ENCODE measurements around the gene OXER1.
"Not testable (repeated sequence)": the region's sequence is repeated elsewhere in the genome, so short reads cannot be mapped to it uniquely, and the experiment has no call there.

OXER1 gene

GRCh38 chr2:42752314-42752713 lies 11.6 kb downstream of the OXER1 start:
- no peak for DNase-seq (ENCODE audit: low read depth in 2 of 2)

DNA sequence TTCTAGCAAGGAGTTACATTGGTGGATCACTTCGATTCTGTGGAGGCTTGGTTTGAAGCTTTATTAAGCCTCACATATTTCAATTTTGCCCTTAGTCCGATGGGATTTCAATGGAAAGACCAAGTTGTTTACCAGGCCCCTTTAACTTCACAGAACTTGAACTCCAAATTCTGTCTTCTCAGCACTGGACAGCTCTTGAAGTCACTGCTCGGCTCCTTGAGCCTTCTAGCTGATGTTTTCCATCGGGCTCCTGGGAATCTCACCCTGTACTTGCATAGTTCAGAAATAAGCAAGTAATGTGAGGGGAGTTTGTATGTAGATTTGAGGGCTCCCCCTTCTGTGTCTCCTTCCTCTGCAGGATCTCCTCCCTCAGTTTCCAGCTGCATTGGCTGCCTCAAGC lies 15.1 kb downstream of the OXER1 start:
- no peak for DNase-seq (ENCODE audit: low read depth in 2 of 2)

GRCh38 chr2:42747422-42747821 lies 16.5 kb downstream of the OXER1 start:
- DNase-seq (ENCODE audit: low read depth in 2 of 2) = no peak

GRCh38 chr2:42744545-42745082 lies 19.3 kb downstream of the OXER1 start:
- DNase-seq (ENCODE audit: low read depth in 2 of 2) = no peak

DNA sequence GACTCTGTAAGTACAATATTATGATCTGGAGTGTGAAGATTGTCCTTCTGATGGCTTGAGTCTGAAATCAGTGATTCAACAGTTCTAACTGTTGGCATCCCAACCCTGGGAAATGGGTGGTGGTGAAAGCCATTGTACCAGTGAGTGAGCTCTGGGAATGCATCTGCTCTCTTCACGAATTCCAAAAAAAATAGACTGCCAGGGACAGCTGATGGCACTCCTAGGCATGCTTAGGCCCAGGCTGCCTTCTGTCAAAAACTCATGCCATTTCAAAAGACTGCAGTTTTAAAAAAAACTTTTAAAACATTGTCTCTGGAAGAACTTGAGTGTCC lies 20.3 kb downstream of the OXER1 start:
- no peak for DNase-seq (ENCODE audit: low read depth in 2 of 2)

GRCh38 chr2:42742740-42743658 lies 20.9 kb downstream of the OXER1 start:
- DNase-seq (ENCODE audit: low read depth in 2 of 2) = no peak

- DNase-seq (ENCODE audit: low read depth in 2 of 2) = no peak
These were observed 22.8 kb downstream of the OXER1 start for GRCh38 chr2:42741140-42741539.

DNA sequence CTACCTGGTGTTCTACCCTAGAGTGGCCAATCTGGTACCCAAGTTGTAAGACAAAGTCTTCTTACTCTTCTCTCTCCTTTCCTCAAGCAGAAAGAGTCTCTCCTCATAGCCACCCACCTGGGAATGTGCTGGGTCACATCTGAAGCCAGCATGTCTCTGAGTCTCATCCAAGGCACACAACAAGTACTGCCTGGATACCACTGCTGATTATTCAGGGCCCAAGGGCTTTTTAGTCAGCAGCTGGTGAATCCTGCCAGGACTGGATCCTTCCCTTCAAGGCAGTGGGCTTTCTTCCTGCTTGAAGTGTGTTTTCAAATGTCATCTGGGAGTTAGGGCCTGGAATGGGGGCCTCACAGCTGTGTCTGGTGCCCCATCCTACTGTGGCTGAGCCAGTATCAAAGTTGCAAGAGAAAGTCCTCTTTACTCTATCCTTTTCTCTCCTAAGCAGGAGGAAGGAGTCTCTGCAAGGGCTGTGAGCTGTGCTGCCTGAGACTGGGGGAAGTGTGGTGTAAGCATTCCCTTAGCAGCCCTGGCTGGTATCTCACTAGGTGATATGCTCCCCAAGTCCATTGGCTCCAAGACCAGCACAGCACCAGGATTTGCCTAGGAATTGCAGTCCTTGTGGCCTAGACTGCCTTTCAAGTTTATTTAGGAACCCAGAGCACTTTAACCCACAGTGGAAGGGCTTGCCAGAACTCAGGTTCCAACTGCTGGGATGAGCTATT lies 27.2 kb downstream of the OXER1 start:
- DNase-seq (ENCODE audit: low read depth in 2 of 2) = no peak

DNA sequence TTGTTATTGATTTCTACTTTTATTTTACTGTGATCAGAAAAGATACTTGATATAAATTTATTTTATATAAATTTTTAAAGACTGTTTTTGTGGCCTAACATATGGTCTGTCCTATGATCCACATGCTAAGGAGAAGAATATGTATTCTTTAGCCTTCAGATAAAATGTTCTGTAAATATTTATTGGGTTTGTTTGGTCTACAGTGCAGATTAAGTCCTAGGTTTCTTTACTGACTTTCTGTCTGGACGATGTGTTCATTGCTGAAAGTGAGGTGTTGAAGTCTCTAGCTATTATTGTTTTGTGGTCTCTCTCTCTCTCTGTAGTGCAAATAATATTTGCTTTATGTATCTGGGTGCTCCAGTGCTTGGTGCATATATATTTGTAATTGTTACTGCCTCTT lies 30.1 kb downstream of the OXER1 start:
- no peak for DNase-seq (ENCODE audit: low read depth in 2 of 2)

GRCh38 chr2:42731316-42731715 lies 32.6 kb downstream of the OXER1 start:
- not testable (repeated sequence) for DNase-seq (ENCODE audit: low read depth in 2 of 2)

GRCh38 chr2:42726680-42727079 lies 37.3 kb downstream of the OXER1 start:
- DNase-seq (ENCODE audit: low read depth in 2 of 2) = no peak

GRCh38 chr2:42725657-42726056 lies 38.3 kb downstream of the OXER1 start:
- no peak for DNase-seq (ENCODE audit: low read depth in 2 of 2)

- DNase-seq (ENCODE audit: low read depth in 2 of 2) = no peak
These were observed 39.0 kb downstream of the OXER1 start for GRCh38 chr2:42724886-42725285.

DNA sequence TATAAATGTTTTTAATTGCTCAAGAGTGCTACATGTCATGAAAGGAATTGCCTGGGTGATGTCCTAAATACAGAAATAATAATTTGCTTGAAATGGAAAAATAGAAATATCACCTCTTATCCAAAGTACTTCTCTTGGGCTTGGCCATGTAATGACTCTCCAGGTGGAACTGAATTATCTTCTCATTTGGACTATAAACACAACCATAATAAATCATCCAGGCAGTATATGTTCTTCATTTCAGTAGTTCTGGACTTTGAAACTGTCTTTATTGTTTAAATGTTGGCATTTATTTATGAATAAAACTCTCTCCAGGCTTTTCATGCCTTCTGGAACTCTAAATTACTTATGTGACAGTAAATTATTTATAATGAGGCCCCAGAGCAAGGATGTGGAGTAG lies 40.5 kb downstream of the OXER1 start:
- no peak for DNase-seq (ENCODE audit: low read depth in 2 of 2)

GRCh38 chr2:42722320-42723190 lies 41.4 kb downstream of the OXER1 start:
- no peak for DNase-seq (ENCODE audit: low read depth in 2 of 2)

DNA sequence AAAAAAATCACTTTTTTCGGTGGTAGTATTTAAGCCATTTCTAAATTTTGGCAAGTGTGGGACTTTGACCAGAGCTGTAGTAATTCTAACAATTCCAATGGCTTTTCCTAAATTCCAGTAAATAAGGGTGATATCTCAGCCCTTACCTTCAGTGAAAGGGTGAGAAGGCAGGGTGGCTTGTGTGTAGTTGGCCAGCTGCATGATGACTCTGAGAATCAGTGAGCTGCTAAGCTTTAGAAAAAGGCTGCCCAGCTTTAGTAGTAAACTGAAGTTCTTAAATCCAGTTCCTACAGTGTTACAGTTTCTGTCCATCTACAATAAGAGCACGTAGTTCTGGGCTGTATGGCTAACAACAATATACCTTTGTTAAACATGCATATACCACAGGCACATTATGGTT lies 42.0 kb downstream of the OXER1 start:
- DNase-seq (ENCODE audit: low read depth in 2 of 2) = no peak

DNA sequence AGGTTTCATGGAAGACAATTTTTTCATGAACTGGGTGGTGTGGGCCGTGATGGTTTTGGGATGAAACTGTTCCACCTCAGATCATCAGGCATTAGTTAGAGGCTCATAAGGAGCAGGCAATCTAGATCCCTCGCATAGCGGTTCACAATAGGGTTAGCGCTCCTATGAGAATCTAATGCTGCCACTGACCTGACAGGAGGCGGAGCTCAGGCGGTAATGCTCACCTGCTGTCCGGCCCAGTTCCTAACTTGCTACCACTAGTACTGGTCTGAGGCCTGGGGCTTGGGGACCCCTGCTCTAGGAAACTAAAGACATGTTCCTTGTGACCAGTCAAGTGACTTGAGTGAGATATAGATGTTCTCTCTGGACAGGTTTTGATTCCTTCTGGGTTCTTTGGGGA lies 49.2 kb downstream of the OXER1 start:
- DNase-seq (ENCODE audit: low read depth in 2 of 2) = no peak

DNA sequence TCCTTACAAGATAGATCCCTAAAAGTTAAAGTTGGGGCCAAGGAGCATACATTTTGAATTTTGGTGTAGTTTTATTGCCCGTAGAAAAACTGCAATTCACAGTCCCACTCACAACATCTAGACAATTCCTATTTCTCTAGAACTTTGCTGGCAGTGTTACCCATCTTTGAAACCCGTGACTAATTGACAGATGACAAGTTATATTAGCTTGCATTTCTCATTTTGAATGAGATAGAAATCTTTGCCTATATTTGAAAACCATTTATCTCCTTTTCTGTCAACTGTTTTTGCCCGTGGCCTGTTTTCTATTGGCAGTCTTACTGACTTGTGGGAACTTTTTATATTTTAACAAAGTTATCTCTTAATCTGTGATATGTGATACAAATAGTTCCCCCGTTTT lies 50.0 kb downstream of the OXER1 start:
- no peak for DNase-seq (ENCODE audit: low read depth in 2 of 2)

DNA sequence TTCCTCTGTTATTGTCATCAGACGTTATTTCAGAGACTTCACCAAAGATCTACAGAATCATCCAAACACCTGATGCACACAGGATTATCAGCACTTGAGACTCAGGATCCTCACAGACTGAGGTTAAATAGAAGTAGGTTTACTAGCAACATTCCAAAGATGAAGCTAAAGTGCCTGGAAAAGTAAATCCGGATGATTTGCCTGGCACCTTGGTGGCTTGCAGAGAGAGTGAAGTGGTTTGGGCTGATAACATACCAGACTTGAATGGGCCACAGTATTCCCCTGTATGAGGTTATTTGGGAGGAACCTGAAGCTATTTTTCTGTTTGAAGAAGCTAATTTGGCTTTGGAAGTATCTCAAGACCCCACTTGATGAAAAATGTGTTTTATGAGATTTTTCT lies 51.0 kb downstream of the OXER1 start:
- DNase-seq (ENCODE audit: low read depth in 2 of 2) = no peak
